Trophoblast cell (in vitro differentiated cells and primary cell): Measurements from ENCODE around the gene RAB1B.

Source experiments
- DNase-seq, 2 donors: peaks; one replicate each; pipeline ENCODE4 v3.0.0-alpha.2; 2016
- H2AFZ ChIP-seq: 2 replicates; pipeline ENCODE4 v1.6.1; 2013; ENCODE audit warnings: low read length, moderate library complexity, mild to moderate bottlenecking; ENCODE audit not compliant: insufficient read depth, poor library complexity
- H2AK5ac ChIP-seq: 2 replicates; pipeline ENCODE4 v1.6.1; 2013; ENCODE audit warnings: mild to moderate bottlenecking, low read length
- H2BK120ac ChIP-seq: 2 replicates; pipeline ENCODE4 v1.6.1; 2013; ENCODE audit warnings: low read length, mild to moderate bottlenecking, moderate library complexity; ENCODE audit not compliant: insufficient read depth, poor library complexity
- H2BK12ac ChIP-seq: 2 replicates; pipeline ENCODE4 v1.6.1; 2013; ENCODE audit warnings: mild to moderate bottlenecking, low read length, moderate library complexity
- H2BK5ac ChIP-seq: 2 replicates; pipeline ENCODE4 v1.6.1; 2013; ENCODE audit warnings: low read length, low read depth, moderate library complexity, mild to moderate bottlenecking; ENCODE audit not compliant: poor library complexity
- H3K14ac ChIP-seq: 2 replicates; pipeline ENCODE4 v1.6.1; 2013; ENCODE audit warnings: mild to moderate bottlenecking, low read length
- H3K18ac ChIP-seq: 2 replicates; pipeline ENCODE4 v1.6.1; 2013; ENCODE audit warnings: mild to moderate bottlenecking, low read length
- H3K23ac ChIP-seq: 2 replicates; pipeline ENCODE4 v1.6.1; 2013; ENCODE audit warnings: low read length
- H3K27ac ChIP-seq: 2 replicates; pipeline ENCODE4 v1.5.1; 2013; ENCODE audit warnings: low read depth, mild to moderate bottlenecking, inconsistent platforms, low read length, moderate library complexity
- H3K27me3 ChIP-seq: 2 replicates; pipeline ENCODE4 v1.6.1; 2013; ENCODE audit warnings: inconsistent platforms, mild to moderate bottlenecking, low read length, moderate library complexity; ENCODE audit not compliant: insufficient read depth
- H3K36me3 ChIP-seq, 2 experiments: 1 replicate in 1 of 2; 2 replicates in 1 of 2; pipeline ENCODE4 v1.6.1; 2013; ENCODE audit warnings: low read length in 2 of 2, mild to moderate bottlenecking in 2 of 2, moderate library complexity in 1 of 2; ENCODE audit not compliant: insufficient read depth in 2 of 2, control insufficient read depth in 1 of 2
- H3K4ac ChIP-seq: 2 replicates; pipeline ENCODE4 v1.6.1; 2013; ENCODE audit warnings: low read depth, mild to moderate bottlenecking, low read length, moderate library complexity
- H3K4me1 ChIP-seq, 2 experiments: 1 replicate in 1 of 2; 2 replicates in 1 of 2; pipeline ENCODE4 v1.6.1; 2013; ENCODE audit warnings: low read length in 2 of 2, mild to moderate bottlenecking in 2 of 2, moderate library complexity in 1 of 2; ENCODE audit not compliant: insufficient read depth in 2 of 2, control insufficient read depth in 1 of 2
- H3K4me2 ChIP-seq: 2 replicates; pipeline ENCODE4 v1.6.1; 2013; ENCODE audit warnings: inconsistent platforms, mild to moderate bottlenecking, low read length, moderate library complexity
- H3K4me3 ChIP-seq: 2 replicates; pipeline ENCODE4 v1.5.1; 2013; ENCODE audit warnings: mild to moderate bottlenecking, low read depth, low read length, inconsistent platforms
- H3K79me1 ChIP-seq: one replicate; pipeline ENCODE4 v1.6.1; 2013; ENCODE audit warnings: low read length
- H3K79me2 ChIP-seq: 2 replicates; pipeline ENCODE4 v1.6.1; 2013; ENCODE audit warnings: low read length, mild to moderate bottlenecking; ENCODE audit not compliant: control insufficient read depth, insufficient read depth, poor library complexity
- H3K9ac ChIP-seq: 2 replicates; pipeline ENCODE4 v1.6.1; 2013; ENCODE audit warnings: mild to moderate bottlenecking, low read length
- H3K9me3 ChIP-seq: 2 replicates; pipeline ENCODE4 v1.6.1; 2013; ENCODE audit warnings: low read depth, mild to moderate bottlenecking, control low read depth, inconsistent platforms, low read length; ENCODE audit not compliant: insufficient read depth
- H4K12ac ChIP-seq: 2 replicates; pipeline ENCODE4 v1.6.1; 2013; ENCODE audit warnings: low read depth, mild to moderate bottlenecking, low read length, moderate library complexity
- H4K8ac ChIP-seq: 2 replicates; pipeline ENCODE4 v1.6.1; 2013; ENCODE audit warnings: low read depth, mild to moderate bottlenecking, low read length, moderate library complexity
- H4K91ac ChIP-seq: one replicate; pipeline ENCODE4 v1.6.1; 2013; ENCODE audit warnings: low read depth, mild to moderate bottlenecking, low read length, moderate library complexity
- WGBS: extraction: QIAGEN DNeasy Blood & Tissue Kit; methylation state at CpG from one replicate; pipeline ENCODE4 v1.1.7; 2013; ENCODE audit warnings: missing lambda C conversion rate; ENCODE audit not compliant: insufficient read length, insufficient coverage; ENCODE audit errors: extremely low coverage; 5-methylcytosine and 5-hydroxymethylcytosine counted together

The RAB1B gene

GRCh38 chr11:66293777-66294625 lies 25.6 kb downstream of the RAB1B start:
- Histone ChIP-seq H3K4me1 (peaks cover 5 to 8% of the 10 kb centered on the region in 2 experiments), H2BK12ac (no peak overlapping the region), H3K79me2 (no peaks in the 10 kb centered on the region), H3K36me3 (no peaks in the 10 kb centered on the region), H3K23ac (no peak overlapping the region), H3K4me3 (no peak overlapping the region), H2BK120ac (no peak overlapping the region), H3K14ac (no peak overlapping the region), H2AK5ac (no peak overlapping the region), H4K91ac (no peak overlapping the region), H3K4ac (no peak overlapping the region), H3K27me3 (peaks cover 20% of the 10 kb centered on the region), H3K9ac (no peak overlapping the region), H2AFZ (no peak overlapping the region), H4K12ac (no peak overlapping the region), H4K8ac (no peak overlapping the region), H3K18ac (no peak overlapping the region), H3K27ac (no peak overlapping the region), H2BK5ac (no peak overlapping the region), H3K9me3 (peaks cover 6% of the 10 kb centered on the region), H3K79me1 (peaks cover 2% of the 10 kb centered on the region), H3K4me2 (no peak overlapping the region)
- WGBS: no CpG with 5 or more reads among the region's 30 CpGs
- no peak for DNase-seq

- Histone ChIP-seq H3K4me3 (no peak overlapping the region), H2BK120ac (no peak overlapping the region), H4K91ac (no peak overlapping the region), H4K8ac (no peak overlapping the region), H3K14ac (no peak overlapping the region), H3K79me2 (no peaks in the 10 kb centered on the region), H4K12ac (no peak overlapping the region), H3K4ac (no peak overlapping the region), H3K27ac (no peak overlapping the region), H3K4me1 (peaks cover 2 to 4% of the 10 kb centered on the region in 2 experiments), H3K23ac (no peak overlapping the region), H3K9me3 (peaks cover 6% of the 10 kb centered on the region), H3K4me2 (no peak overlapping the region), H3K18ac (no peak overlapping the region), H3K9ac (no peak overlapping the region), H2AK5ac (no peak overlapping the region), H3K27me3 (peaks cover 20% of the 10 kb centered on the region), H2BK5ac (no peak overlapping the region), H2BK12ac (no peak overlapping the region), H3K79me1 (no peaks in the 10 kb centered on the region), H3K36me3 (no peaks in the 10 kb centered on the region), H2AFZ (no peak overlapping the region)
- WGBS: no CpG with 5 or more reads among the region's 123 CpGs
- DNase-seq: no peak
These were observed 26.5 kb downstream of the RAB1B start for GRCh38 chr11:66294626-66295620.

GRCh38 chr11:66297610-66298009 lies 29.2 kb downstream of the RAB1B start:
- Histone ChIP-seq H3K23ac (no peak overlapping the region), H4K12ac (no peak overlapping the region), H2BK5ac (no peak overlapping the region), H2AK5ac (no peak overlapping the region), H3K79me2 (no peaks in the 10 kb centered on the region), H3K14ac (no peak overlapping the region), H3K79me1 (no peaks in the 10 kb centered on the region), H3K4me1 (no peaks in the 10 kb centered on the region), H3K4me3 (no peak overlapping the region), H3K9ac (no peak overlapping the region), H2BK120ac (no peak overlapping the region), H3K4me2 (no peak overlapping the region), H4K8ac (no peak overlapping the region), H3K4ac (no peak overlapping the region), H3K27ac (no peak overlapping the region), H2AFZ (no peak overlapping the region), H3K18ac (no peak overlapping the region), H2BK12ac (no peak overlapping the region), H3K9me3 (peaks cover 3% of the 10 kb centered on the region), H3K27me3 (peaks cover 3% of the 10 kb centered on the region), H4K91ac (no peak overlapping the region), H3K36me3 (no peaks in the 10 kb centered on the region)
- no CpG with 5 or more reads among the region's 8 CpGs for WGBS
- DNase-seq: no peak

GRCh38 chr11:66299186-66299585 lies 30.7 kb downstream of the RAB1B start:
- no peaks in the 10 kb centered on the region for H3K79me2 ChIP-seq
- H3K4ac ChIP-seq: no peak overlapping the region
- no peak overlapping the region for H4K12ac ChIP-seq
- no peak overlapping the region for H3K4me3 ChIP-seq
- H4K91ac ChIP-seq: no peak overlapping the region
- DNase-seq: no peak
- H4K8ac ChIP-seq: no peak overlapping the region
- H3K27ac ChIP-seq: no peak overlapping the region
- H2BK12ac ChIP-seq: no peak overlapping the region
- H3K27me3 ChIP-seq: no peaks in the 10 kb centered on the region
- no peak overlapping the region for H2AK5ac ChIP-seq
- H3K36me3 ChIP-seq: no peaks in the 10 kb centered on the region
- H3K9me3 ChIP-seq: peaks cover 3% of the 10 kb centered on the region
- H3K79me1 ChIP-seq: no peaks in the 10 kb centered on the region
- no CpG with 5 or more reads among the region's 3 CpGs for WGBS
- no peak overlapping the region for H3K4me2 ChIP-seq
- H3K18ac ChIP-seq: no peak overlapping the region
- no peak overlapping the region for H2AFZ ChIP-seq
- no peak overlapping the region for H2BK120ac ChIP-seq
- no peak overlapping the region for H2BK5ac ChIP-seq
- H3K23ac ChIP-seq: no peak overlapping the region
- H3K4me1 ChIP-seq: no peaks in the 10 kb centered on the region
- no peak overlapping the region for H3K9ac ChIP-seq
- no peak overlapping the region for H3K14ac ChIP-seq
